Chondrocyte (in vitro differentiated cells): Measurements from ENCODE around the gene S100Z. TPM values are rescaled to one million over a fixed set of nuclear protein-coding genes. Genes with fewer than 3 reads are reported as not detected.

Source experiments
- DNase-seq: peaks from one replicate; pipeline ENCODE4 v3.0.0; 2021; ENCODE audit warnings: mixed read lengths, low spot score
- H3K27ac Mint-ChIP-seq: one replicate; pipeline ENCODE4 v1.8.0; 2021; ENCODE audit warnings: mild to moderate bottlenecking, moderate library complexity, mixed read lengths; ENCODE audit not compliant: unreplicated experiment
- H3K27me3 Mint-ChIP-seq: 2 replicates; pipeline ENCODE4 v1.8.0; 2021; ENCODE audit warnings: low read depth, mixed read lengths
- H3K36me3 Mint-ChIP-seq: 2 replicates; pipeline ENCODE4 v1.8.0; 2021; ENCODE audit warnings: low read depth, mixed read lengths
- H3K4me1 Mint-ChIP-seq: 2 replicates; pipeline ENCODE4 v1.8.0; 2021; ENCODE audit warnings: low read depth, mild to moderate bottlenecking, mixed read lengths
- H3K4me3 Mint-ChIP-seq: one replicate; pipeline ENCODE4 v1.8.0; 2021; ENCODE audit warnings: mild to moderate bottlenecking, moderate library complexity, mixed read lengths; ENCODE audit not compliant: unreplicated experiment
- H3K9me3 Mint-ChIP-seq: 2 replicates; pipeline ENCODE4 v1.8.0; 2021; ENCODE audit warnings: low read depth, mixed read lengths
- total RNA-seq: library from RNA; stranded (reverse); gene quantifications from 3 replicates; pipeline ENCODE4 v1.2.1, GENCODE V29; 2021
- TF ChIP-seq, protein P1 (sequence below): fragments of 200-600 bp; sonication (generic); IDR thresholded peaks from 2 replicates; pipeline ENCODE4 v1.5.0; 2021; ENCODE audit warnings: antibody characterized with exemption, mild to moderate bottlenecking, moderate library complexity

S100Z gene
- total RNA-seq, 1 donor from 2014 or later: not detected

GRCh38 chr5:76938177-76938576 lies 88.4 kb downstream of the S100Z start:
- H3K9me3 Mint-ChIP-seq: no peaks in the 10 kb centered on the region
- no peaks in the 10 kb centered on the region for H3K27me3 Mint-ChIP-seq
- H3K4me1 Mint-ChIP-seq: peaks cover 18% of the 10 kb centered on the region
- H3K36me3 Mint-ChIP-seq: no peaks in the 10 kb centered on the region
- no peak for DNase-seq
- H3K4me3 Mint-ChIP-seq: no peak overlapping the region
- TF ChIP-seq, protein P1, sequence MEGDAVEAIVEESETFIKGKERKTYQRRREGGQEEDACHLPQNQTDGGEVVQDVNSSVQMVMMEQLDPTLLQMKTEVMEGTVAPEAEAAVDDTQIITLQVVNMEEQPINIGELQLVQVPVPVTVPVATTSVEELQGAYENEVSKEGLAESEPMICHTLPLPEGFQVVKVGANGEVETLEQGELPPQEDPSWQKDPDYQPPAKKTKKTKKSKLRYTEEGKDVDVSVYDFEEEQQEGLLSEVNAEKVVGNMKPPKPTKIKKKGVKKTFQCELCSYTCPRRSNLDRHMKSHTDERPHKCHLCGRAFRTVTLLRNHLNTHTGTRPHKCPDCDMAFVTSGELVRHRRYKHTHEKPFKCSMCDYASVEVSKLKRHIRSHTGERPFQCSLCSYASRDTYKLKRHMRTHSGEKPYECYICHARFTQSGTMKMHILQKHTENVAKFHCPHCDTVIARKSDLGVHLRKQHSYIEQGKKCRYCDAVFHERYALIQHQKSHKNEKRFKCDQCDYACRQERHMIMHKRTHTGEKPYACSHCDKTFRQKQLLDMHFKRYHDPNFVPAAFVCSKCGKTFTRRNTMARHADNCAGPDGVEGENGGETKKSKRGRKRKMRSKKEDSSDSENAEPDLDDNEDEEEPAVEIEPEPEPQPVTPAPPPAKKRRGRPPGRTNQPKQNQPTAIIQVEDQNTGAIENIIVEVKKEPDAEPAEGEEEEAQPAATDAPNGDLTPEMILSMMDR: no peak
- no peak overlapping the region for H3K27ac Mint-ChIP-seq

DNA sequence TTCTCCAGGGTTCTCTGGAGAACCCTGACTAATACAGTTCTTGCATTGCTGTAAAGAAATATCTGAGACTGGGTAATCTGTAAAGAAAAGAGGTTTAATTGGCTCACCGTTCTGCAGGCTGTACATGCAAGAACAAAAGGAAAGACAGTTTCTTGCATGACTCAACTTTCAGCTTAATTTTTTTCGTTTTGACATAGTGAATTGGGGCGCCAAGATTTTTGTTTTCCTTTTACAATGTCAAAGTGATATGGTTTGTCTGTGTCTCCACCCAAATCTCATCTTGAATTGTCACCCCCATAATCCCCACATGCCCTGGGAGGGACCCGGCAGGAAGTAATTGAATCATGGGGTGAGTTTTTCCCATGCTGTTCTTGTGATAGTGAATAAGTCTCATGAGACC lies 91.2 kb downstream of the S100Z start:
- TF ChIP-seq, protein P1: no peak
- no peak for DNase-seq
- no peak overlapping the region for H3K4me3 Mint-ChIP-seq
- no peaks in the 10 kb centered on the region for H3K9me3 Mint-ChIP-seq
- no peak overlapping the region for H3K27ac Mint-ChIP-seq
- no peaks in the 10 kb centered on the region for H3K27me3 Mint-ChIP-seq
- H3K4me1 Mint-ChIP-seq: peaks cover 30% of the 10 kb centered on the region
- H3K36me3 Mint-ChIP-seq: no peaks in the 10 kb centered on the region

GRCh38 chr5:76941442-76941841 lies 91.6 kb downstream of the S100Z start:
- no peak for DNase-seq

GRCh38 chr5:76942581-76942980 lies 92.8 kb downstream of the S100Z start:
- Mint-ChIP-seq H3K27ac (no peak overlapping the region), H3K27me3 (no peaks in the 10 kb centered on the region), H3K36me3 (no peaks in the 10 kb centered on the region), H3K4me3 (no peak overlapping the region), H3K4me1 (peaks cover 30% of the 10 kb centered on the region), H3K9me3 (no peaks in the 10 kb centered on the region)
- TF ChIP-seq, protein P1: no peak
- no peak for DNase-seq

More at GRCh38 chr5:76941442-76941841, 91.6 kb downstream of the S100Z start:
- TF ChIP-seq, protein P1: no peak
- H3K36me3 Mint-ChIP-seq: no peaks in the 10 kb centered on the region
- H3K9me3 Mint-ChIP-seq: no peaks in the 10 kb centered on the region
- H3K27ac Mint-ChIP-seq: no peak overlapping the region
- no peak overlapping the region for H3K4me3 Mint-ChIP-seq
- no peaks in the 10 kb centered on the region for H3K27me3 Mint-ChIP-seq
- H3K4me1 Mint-ChIP-seq: peaks cover 30% of the 10 kb centered on the region

DNA sequence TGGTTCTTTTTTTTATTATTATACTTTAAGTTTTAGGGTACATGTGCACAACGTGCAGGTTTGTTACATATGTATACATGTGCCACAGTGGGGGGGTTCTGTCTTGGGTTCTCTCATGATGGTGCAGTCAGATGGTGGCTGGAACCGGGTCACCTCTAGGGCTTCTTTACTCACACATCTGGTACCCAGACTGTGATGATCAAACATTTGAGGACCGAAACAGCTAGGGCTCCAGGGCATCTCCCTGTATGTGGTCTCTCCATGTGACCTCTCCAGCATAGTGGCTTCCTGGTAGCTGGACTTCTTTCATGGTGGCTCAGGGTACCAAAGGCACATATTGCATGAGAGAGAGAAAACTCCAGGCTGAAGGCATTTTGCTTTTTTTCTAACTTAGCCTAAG lies 93.2 kb downstream of the S100Z start:
- DNase-seq: no peak
- H3K36me3 Mint-ChIP-seq: no peaks in the 10 kb centered on the region
- H3K9me3 Mint-ChIP-seq: no peaks in the 10 kb centered on the region
- TF ChIP-seq, protein P1: no peak
- H3K27me3 Mint-ChIP-seq: no peaks in the 10 kb centered on the region
- peaks cover 27% of the 10 kb centered on the region for H3K4me1 Mint-ChIP-seq
- H3K4me3 Mint-ChIP-seq: no peak overlapping the region
- H3K27ac Mint-ChIP-seq: no peak overlapping the region
